HG03439 (cell line): ENCODE measurements around the gene OASL.

Source experiments
- ATAC-seq: cut with Tn5 transposase; IDR thresholded peaks from one replicate; pipeline ENCODE4 v1.9.1; 2021; ENCODE audit warnings: mild to moderate bottlenecking, moderate library complexity; ENCODE audit not compliant: unreplicated experiment

The OASL gene

DNA sequence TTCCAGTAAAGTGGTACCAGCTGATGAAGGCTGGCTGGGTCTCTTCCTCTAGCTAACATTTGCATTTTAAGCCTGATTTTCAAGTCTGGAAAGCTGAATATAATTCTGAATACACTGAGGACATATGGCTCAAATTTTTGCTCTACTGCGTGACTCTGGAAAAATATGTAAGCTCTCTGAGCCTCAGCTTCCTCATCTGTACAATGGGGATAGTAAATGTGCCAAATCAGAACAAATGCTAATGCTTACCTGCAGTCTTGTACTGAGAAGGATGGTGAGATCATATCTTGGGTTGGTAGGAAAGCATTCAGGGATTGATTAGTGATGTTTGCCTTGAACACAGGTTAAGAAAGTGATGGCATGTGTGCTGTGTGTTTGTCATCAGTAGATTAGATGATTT lies 46.1 kb downstream of the OASL start:
- ATAC-seq: no peak

DNA sequence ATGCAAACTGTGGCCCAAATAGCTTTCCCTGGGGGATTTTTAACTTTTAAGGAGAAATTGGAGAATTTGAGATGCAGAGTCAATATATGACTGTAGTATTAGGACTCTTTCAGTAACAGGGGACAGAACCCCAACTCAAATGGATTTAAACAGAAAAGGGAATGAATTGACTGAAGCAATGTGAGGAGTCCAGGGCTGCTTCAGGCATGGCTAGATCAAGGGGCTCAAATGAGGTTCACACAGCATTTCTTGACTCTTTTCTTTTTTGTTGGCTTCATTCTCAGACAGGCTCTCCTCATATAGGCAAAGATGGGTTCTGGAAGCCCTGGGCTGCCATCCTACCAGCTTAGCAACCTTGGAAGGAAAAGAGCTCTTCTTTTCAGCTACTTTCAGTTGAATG lies 47.1 kb downstream of the OASL start:
- ATAC-seq: no peak

DNA sequence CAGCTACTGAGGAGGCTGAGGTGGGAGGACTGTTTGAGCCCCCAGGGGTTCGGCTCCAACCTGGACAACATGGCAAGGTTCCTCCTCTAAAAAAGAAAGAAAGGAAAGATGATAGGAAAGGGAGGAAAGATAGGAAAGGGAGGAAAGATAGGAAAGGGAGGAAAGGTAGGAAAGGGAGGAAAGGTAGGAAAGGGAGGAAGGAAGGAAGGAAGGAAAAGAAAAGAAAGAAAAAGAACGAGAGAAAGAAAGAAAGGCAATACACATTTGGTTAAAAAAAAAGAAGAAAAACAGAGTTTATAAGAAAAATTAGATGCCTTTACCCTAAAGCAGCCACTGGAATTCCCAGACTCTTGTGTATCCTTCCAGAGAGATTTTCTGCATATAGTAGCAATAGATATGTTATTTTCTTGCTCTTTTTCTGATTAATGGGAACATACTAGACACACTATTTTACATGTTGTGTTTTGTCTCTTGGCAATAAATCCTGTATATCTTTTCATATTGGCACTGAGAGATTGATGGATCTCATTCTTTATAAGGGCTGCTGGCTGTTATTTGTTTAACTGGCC lies 48.5 kb downstream of the OASL start:
- ATAC-seq: no peak

DNA sequence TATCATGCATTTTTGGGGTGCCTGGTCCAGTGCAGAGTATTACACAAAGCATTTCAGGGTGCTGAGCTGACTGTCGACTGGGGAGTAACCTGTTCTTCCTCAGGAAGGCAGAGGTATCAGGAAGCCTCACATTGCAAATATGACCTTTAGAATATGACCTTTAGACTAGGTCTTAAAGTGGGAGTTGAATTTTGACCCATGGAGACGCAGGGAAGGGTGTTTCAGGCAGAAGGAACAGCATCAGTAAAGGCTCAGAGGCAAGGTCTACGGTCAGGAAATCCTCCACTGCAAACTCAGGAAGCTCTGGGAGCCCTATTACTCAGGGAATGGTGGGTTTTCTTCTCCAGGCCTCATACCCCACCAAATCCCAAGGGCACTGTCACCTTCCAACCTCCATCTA lies 49.4 kb downstream of the OASL start:
- no peak for ATAC-seq

GRCh38 chr12:120988658-120989057 lies 50.4 kb downstream of the OASL start:
- ATAC-seq: no peak

DNA sequence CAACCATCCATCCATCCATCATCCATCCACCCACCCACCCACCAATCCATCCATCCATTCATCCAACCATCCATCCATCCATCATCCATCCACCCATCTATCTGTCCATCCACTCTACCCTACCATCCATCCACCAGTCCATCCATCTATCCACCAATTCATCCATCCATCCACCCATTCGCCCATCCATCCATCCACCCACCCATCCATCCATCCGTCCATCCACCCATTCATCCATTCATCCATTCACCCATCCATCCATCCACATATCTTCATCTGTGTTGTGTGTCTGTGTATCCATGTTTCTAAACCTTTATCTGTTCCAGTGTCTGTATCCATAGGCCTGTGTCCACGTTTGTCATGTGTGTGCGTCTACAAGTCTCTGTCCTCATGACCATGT lies 50.8 kb downstream of the OASL start:
- ATAC-seq: no peak

DNA sequence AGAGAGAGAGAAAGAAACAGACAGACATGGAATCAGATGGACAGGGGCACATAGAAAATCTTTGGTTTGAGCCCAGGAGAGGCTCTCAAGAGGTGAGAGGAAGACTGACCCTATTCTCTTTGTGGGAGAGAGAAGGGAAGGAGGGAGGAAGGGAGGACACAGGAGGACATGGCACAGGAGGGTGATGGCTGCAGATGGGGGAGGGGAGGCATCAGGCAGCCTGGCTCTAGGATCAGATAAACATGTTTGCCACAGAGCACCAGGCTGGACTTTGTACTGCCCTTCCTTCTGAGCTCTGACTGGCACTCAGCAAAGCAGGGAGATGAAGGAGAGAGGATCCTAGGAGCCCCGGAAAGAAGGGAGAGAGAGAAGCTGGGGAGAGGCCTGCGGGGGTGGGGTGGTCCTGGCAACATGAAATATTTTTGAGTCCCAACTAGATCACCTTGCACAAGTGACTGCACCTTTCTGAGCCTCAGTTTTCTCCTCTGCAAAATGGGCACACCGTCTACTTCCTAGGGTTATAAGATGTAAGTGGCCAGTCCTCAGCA lies 54.6 kb downstream of the OASL start:
- no peak for ATAC-seq

GRCh38 chr12:120983759-120984158 lies 55.3 kb downstream of the OASL start:
- no peak for ATAC-seq

- ATAC-seq: no peak
These were observed 56.4 kb downstream of the OASL start for GRCh38 chr12:120982659-120983058.

- ATAC-seq: no peak
These were observed 57.6 kb downstream of the OASL start for GRCh38 chr12:120981407-120981941.

- ATAC-seq: no peak
These were observed 58.2 kb downstream of the OASL start for GRCh38 chr12:120980800-120981368.

DNA sequence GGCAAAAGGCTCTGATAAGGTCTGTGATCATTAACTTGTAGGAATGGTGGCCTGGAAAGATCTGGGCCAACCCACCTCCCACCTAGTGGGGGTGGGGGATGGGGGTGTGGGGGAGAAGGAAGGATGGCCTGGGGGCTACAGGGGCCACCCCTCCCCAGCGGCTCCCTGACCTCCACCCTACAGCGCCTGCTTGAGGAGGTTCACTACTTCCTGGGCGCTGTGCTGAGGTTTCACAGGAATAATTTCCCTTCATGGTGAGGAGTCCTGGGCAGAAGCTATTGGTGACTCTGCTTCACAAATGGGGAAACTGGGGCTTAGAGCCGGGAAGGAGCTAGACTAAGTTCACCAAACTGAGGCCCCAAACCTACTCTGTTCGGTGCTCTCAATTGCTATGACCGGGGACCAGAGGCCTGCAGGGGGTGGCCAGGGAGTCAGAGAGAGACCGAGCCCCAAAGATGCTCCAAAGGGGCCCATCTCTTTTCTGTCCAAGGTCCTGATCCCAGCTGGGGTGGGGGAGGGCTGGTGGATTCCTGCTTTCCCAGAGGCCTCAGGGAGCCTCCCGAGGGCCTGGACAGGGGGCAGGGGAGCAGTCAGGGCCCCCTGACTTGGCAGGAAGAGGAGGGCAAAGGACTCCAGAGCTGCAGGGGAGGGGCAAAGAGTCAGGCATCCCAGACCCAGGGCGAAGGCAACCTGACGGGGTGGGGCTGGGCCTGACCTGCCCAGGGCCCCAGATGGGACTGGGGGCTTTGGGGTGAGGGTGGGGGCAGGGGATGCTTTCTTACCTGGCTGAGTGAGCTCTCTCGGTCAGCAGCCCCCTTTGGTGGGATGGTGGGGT lies 59.0 kb downstream of the OASL start:
- ATAC-seq: no peak

DNA sequence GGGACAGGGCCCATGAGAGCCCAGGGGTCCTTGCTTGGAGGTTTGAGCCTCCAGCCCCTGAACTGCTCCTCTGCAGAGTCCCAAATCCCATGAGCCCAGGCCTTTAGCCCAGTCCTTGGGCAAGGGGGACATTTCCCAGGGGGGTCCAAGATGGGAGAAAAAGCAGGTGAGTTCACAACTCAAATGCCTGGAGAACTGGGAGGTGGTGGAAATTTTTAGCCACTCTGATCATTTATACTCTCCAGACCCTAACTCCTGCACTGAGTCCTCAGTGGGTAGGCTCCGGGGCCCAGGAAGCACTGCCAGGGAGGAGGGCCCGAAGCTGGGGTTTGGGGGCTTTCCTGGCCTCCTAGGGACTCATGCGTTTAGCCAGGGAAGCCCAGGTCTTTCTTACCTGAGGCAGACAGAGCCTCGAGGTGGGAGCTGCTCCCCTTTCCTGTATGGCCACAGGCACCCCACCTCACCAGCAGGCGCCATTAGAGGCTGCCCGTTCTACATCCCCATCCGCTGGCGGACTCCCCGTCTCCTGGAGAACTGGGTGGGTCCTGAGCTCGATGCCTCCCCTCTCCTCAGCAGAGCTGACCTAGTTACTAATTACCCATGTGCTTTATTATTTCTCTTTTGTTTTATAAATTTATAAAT lies 59.7 kb downstream of the OASL start:
- ATAC-seq: no peak

- no peak for ATAC-seq
These were observed 60.5 kb downstream of the OASL start, which contains the start of gene HNF1A for GRCh38 chr12:120978296-120979219. Gene HNF1A (plus strand): TSS chr12:120978543. CDS start chr12:120978769, 226 bp downstream.

- no peak for ATAC-seq
These were observed 61.3 kb downstream of the OASL start for GRCh38 chr12:120977531-120978295.

DNA sequence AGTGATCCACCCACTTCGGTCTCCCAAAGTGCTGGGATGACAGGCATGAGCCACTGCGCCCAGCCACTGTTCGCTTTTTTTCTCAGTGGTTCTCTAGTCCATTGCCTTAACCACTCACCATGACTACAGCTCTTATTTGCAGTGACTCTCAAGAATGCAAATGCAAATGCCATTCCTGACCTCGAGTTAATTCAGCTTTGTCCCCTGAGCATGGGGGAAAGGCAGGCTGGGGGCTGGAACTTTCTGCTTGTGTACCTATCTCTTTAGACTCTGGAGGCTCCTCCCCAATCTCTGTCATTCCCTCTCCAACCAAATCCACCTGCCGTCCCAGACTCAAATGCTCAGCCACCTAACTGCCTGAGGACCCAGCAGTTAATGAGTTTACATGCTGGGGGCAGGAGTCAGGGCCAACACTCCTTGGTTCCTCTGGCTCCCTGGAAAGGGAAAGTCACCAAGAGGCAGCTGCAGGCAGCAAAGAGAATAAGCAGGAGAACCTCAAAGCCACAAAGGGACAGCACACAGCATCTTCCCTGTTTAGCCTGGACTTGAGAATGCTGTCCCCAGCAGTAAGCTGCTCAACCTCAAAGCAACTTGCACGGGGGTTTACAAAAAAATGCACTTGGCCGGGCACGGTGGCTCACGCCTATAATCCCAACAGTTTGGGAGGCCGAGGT lies 66.0 kb downstream of the OASL start:
- ATAC-seq: no peak

DNA sequence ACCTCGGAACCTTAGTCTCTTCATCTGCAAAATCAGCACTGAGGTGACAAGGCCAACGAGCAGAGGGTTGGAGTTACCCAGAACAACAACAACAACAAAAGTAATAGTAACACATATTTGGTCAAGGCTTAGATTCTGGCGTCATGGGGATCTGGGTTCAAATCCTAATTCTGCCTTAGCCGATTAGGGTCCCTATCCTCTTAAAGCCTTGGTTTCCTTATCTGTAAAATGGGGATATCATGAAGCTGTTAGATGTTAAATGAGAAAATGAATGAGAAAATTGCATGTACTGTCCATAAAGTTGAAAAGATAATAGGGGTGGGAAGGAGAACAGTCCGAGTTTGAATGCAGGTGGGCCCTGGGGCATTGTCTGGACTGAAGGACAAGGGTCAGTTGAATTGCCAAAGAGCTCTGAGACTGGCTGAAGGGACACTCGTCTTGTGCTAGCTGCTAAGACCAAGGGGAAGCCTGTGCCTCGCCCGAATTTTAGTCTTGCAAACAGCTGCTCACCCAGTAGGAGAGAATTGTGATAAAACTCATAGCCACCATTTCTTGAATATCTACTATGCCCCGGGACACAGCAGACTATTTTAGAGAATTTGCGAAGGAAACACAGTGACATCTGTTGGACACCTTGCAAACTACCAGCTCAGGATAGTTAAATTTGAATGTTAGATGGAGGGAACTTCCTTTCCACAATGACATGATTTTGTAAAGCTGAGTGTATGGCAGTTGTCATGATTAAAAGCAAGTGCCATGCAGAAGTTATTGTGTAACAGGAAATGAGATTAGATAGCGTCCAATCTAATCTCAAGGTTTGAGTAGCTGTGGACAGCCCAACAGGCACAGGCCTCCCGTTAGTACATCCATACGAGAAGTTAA lies 67.5 kb downstream of the OASL start:
- ATAC-seq: no peak

GRCh38 chr12:120970310-120970709 lies 68.7 kb downstream of the OASL start:
- no peak for ATAC-seq
